Thyroid gland (tissue), 4 donors: ENCODE data around the gene HEPHL1.

Experiments used
- CTCF ChIP-seq, 6 experiments: fragments of 200-600 bp in 3 of 6; fragments of 450-650 bp in 3 of 6; sonication (generic) in 3 of 6; IDR thresholded peaks; one replicate each; pipeline ENCODE4 v1.5.1; 2016 to 2019; ENCODE audit warnings: antibody characterized with exemption in 6 of 6, mild to moderate bottlenecking in 2 of 6, inconsistent platforms in 1 of 6, moderate library complexity in 1 of 6
- POLR2A ChIP-seq, 2 donors: fragments of 450-650 bp; IDR thresholded peaks; one replicate each; pipeline ENCODE4 v1.6.1; 2017; ENCODE audit warnings: antibody characterized with exemption in 2 of 2, mild to moderate bottlenecking in 2 of 2, moderate library complexity in 1 of 2

GRCh38 chr11:94144216-94144615 lies 123.1 kb downstream of the HEPHL1 start:
- TF ChIP-seq CTCF (IDR thresholded peaks at IDR 0.05) (no peak), POLR2A (IDR thresholded peaks at IDR 0.05) (no peak)
